ENCODE measurements around the gene DPP10. TPM values are rescaled to one million over a fixed set of nuclear protein-coding genes. Genes with fewer than 3 reads are reported as not detected.
"Not testable (repeated sequence)": the region's sequence is repeated elsewhere in the genome, so short reads cannot be mapped to it uniquely, and the experiment has no call there.

DPP10 gene
- polyA plus RNA-seq, 12 donors = 0.17 to 4.5 (median 0.87) TPM; not detected in 2

GRCh38 chr2:114949228-114949804 lies 506.9 kb downstream of the DPP10 start:
- no peak for DNase-seq

DNA sequence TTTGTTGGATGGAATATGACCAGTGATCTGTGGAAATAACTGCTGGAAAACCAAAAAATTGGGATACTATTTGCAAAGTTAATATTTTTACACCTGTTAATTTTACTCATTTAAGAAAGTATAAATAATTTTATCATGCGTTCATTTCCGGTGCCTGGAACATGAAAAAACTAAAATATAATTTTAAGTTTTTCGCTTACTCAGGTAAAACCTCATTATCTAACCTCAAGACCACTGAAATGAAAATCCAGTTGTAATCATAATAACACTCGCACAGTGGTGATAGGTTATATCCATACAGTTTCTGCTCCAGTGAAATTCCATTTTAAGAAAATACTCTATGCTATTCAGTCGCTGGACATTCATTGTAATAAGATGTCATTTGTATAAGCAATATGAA lies 517.9 kb downstream of the DPP10 start:
- DNase-seq = no peak

GRCh38 chr2:114962532-114962931 lies 520.1 kb downstream of the DPP10 start:
- DNase-seq = no peak

GRCh38 chr2:114968748-114969400 lies 526.4 kb downstream of the DPP10 start:
- no peak for DNase-seq

DNA sequence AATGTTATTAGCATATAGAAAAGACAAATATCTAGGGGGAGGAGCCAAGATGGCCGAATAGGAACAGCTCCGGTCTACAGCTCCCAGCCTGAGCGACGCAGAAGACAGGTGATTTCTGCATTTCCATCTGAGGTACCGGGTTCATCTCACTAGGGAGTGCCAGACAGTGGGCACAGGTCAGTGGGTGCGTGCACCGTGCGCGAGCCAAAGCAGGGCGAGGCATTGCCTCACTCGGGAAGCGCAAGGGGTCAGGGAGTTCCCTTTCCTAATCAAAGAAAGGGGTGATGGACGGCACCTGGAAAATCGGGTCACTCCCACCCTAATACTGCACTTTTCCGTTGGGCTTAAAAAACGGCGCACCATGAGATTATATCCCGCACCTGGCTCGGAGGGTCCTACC lies 561.9 kb downstream of the DPP10 start:
- not testable (repeated sequence) for DNase-seq

- DNase-seq = no peak
Measured at GRCh38 chr2:115011721-115012120, 569.3 kb downstream of the DPP10 start.

- DNase-seq = not testable (repeated sequence)
Measured at GRCh38 chr2:115022013-115022412, 579.6 kb downstream of the DPP10 start.

GRCh38 chr2:115034801-115035200 lies 592.4 kb downstream of the DPP10 start:
- DNase-seq = no peak

GRCh38 chr2:115036818-115037217 lies 594.4 kb downstream of the DPP10 start:
- no peak for DNase-seq

DNA sequence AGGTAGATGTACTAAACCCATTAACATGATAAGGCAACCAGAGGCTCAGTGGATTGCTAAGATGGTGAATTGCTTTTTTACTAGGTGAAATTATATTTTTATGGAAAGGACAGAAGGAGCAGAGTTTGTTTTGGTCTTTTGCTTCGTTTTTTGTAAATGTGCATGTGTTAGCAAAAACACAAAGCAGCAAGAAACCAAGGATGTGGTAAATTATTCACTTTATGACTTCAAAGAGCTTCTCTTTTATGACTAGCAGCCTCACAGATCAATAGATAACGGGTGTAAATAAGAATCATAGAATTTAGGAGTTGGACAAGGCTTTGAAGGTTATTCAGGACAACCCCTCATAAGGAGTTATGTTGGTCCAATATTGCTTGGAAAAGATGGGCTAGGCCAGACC lies 615.0 kb downstream of the DPP10 start:
- DNase-seq = no peak

- no peak for DNase-seq
Measured at GRCh38 chr2:115070002-115070401, 627.6 kb downstream of the DPP10 start.

GRCh38 chr2:115071534-115071933 lies 629.1 kb downstream of the DPP10 start:
- DNase-seq = no peak

DNA sequence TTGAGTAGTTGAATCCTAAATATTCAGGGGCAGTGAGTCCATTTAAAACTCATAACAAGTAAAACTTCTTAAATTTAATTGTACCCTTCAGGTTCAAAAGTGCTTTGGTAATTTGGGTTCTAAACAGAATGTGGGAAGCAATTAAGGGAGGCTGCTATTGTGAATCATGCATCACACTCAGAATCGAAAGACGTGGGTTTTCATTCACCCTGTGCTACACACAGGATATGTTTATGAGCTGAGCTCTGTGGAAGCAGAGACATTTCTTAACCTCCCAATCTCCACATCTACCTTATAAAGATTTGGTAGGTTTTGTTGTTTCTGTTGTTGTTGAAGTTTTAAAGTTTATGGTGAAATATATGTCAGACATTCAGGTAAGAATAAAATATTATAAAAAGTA lies 633.4 kb downstream of the DPP10 start:
- no peak for DNase-seq

DNA sequence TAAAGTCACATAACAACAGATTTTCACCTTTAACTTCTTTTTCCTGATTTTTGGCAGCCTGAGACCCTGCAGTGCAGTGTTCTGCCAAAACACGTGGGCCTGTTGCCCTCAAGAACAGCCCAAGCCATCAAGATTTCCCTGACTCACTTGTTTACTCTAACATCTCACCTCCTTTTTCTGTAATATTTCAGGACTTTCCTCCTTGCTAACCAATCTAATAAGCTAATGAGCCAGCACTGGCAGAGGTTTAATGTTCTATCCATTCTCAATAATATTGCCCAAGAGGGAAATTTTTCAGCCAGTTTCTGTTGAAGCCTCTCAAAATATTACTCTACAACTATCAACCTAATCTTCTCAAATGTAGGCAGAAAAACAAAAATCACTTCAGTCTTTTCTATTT lies 635.2 kb downstream of the DPP10 start:
- no peak for DNase-seq

DNA sequence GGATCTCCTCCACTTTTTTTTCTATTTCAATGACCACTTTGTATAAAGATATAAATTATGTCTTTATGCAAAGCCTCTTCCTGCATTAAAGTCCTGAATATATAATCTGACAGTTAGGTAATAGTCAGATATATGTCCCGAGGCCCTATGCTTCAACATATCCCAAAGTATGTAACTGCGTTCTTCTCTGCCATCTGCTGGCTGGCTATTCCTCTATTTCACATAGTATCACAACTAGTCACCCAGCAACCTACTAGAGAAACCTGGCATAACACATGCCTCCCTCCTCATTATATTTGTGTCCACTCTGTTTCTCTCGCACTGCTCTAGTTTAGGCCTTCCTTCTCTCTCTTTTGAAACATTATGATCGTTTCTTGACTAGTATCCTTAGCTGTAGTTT lies 640.8 kb downstream of the DPP10 start:
- DNase-seq = no peak

- DNase-seq = no peak
Measured at GRCh38 chr2:115083711-115084110, 641.3 kb downstream of the DPP10 start.

GRCh38 chr2:115084446-115084845 lies 642.0 kb downstream of the DPP10 start:
- no peak for DNase-seq

- not testable (repeated sequence) for DNase-seq
Measured at GRCh38 chr2:115086051-115086620, 643.7 kb downstream of the DPP10 start.

- no peak for DNase-seq
Measured at GRCh38 chr2:115094441-115094840, 652.0 kb downstream of the DPP10 start.

- no peak for DNase-seq
Measured at GRCh38 chr2:115105966-115106365, 663.5 kb downstream of the DPP10 start.

DNA sequence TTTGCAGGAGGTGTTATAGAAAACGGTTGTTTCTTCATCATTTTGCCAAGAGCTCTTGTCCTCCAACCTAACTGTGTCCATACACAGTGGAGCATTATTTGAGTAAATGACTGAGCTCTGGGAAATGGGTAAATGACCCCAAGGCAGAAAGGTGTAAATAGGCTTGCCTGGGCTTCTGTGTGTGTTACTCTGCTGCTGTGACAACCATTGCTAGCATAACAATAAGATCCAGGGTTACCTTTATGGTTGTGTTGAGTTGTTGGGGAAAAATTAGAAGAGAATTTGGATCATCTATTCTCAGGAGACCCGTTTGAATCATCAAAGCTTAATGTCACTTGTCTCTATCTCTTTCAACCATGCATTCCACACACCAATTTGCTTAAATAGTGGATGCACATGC lies 672.7 kb downstream of the DPP10 start:
- DNase-seq = no peak

GRCh38 chr2:115118306-115118705 lies 675.9 kb downstream of the DPP10 start:
- no peak for DNase-seq

DNA sequence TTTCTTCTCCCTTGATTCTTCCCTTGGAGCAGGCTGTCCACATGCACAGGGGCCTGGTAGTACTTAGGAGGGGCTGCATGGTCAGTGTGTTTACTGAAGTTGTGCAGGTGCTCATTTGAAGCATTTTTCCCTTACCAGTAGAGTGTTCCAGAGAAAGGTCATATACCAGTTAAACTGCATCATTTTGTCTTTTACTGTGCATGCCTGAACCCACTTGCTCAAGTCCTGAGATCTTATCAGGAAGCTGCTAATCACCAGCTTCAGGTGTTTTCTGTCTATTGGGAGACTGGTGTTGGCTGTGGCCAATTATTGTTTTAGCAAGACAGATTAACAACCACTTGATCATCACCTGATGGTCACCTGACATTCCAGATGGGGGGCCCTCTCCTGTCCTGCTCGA lies 676.6 kb downstream of the DPP10 start:
- DNase-seq = no peak

DNA sequence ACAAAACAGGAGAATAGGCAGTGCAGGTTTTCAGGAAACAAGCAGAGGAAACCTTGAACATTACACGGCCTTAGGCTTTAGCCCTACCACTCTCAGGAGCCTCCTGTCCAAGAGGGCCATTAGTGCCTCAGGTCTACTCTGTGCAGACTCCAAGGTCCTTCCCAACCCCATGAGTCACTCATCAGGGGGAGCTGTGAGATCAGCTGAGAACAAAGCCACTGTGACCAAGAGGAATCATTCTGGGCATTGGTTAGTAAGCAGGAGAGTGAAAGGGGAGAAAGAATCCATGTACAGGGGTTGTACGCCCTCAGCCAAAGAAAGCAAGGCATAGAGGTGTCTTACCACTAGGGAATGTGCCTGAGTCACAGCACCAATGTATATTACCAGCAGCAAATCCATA lies 680.3 kb downstream of the DPP10 start:
- DNase-seq = no peak

Measured in muscle of arm (tissue), 12 donors.